ENCODE data around the gene TMPRSS9.

Gene TMPRSS9

GRCh38 chr19:2358548-2359173 lies 1.4 kb upstream of the TMPRSS9 start:
- Histone ChIP-seq H4K91ac (ENCODE audit: low read depth, low read length) (no peak overlapping the region), H2BK5ac (ENCODE audit: low read depth, low read length, poor library complexity) (no peak overlapping the region), H4K12ac (ENCODE audit: low read depth, low read length) (no peak overlapping the region), H3K27me3 (ENCODE audit: insufficient read depth, low read length) (no peaks in the 10 kb centered on the region), H4K8ac (ENCODE audit: low read depth, low read length) (no peak overlapping the region), H3K14ac (ENCODE audit: low read length) (no peak overlapping the region), H3K23ac (ENCODE audit: low read length) (no peak overlapping the region), H3K4ac (ENCODE audit: low read depth, low read length) (no peak overlapping the region), H3K4me2 (ENCODE audit: low read length) (no peak overlapping the region), H3K9me3 (ENCODE audit: insufficient read depth, low read depth, low read length) (peaks cover 4% of the 10 kb centered on the region), H2BK120ac (ENCODE audit: insufficient read depth, low read length, poor library complexity) (no peak overlapping the region), H2AK5ac (ENCODE audit: low read length) (no peak overlapping the region), H3K79me1 (ENCODE audit: low read length) (no peaks in the 10 kb centered on the region), H3K79me2 (ENCODE audit: control insufficient read depth, insufficient read depth, low read length, poor library complexity) (no peaks in the 10 kb centered on the region), H3K4me1 (ENCODE audit: control insufficient read depth in 1 of 2, insufficient read depth in 2 of 2, low read length in 2 of 2) (no peaks in the 10 kb centered on the region), H3K18ac (ENCODE audit: low read length) (no peak overlapping the region), H2BK12ac (ENCODE audit: low read length) (no peak overlapping the region), H3K36me3 (ENCODE audit: control insufficient read depth in 1 of 2, insufficient read depth in 2 of 2, low read length in 2 of 2) (peaks cover 6 to 8% of the 10 kb centered on the region in 2 experiments), H3K9ac (ENCODE audit: low read length) (no peak overlapping the region), H2AFZ (ENCODE audit: insufficient read depth, low read length, poor library complexity) (no peak overlapping the region), H3K27ac (ENCODE audit: low read depth, low read length) (no peak overlapping the region), H3K4me3 (ENCODE audit: low read depth, low read length) (no peak overlapping the region)
- no CpG with 5 or more reads among the region's 28 CpGs for WGBS (ENCODE audit: extremely low coverage, insufficient coverage, insufficient read length)
- no peak for DNase-seq

GRCh38 chr19:2360833-2361232 lies 768 bp downstream of the TMPRSS9 start:
- H3K4me2 ChIP-seq (ENCODE audit: low read length): no peak overlapping the region
- H4K8ac ChIP-seq (ENCODE audit: low read depth, low read length): no peak overlapping the region
- H3K9ac ChIP-seq (ENCODE audit: low read length): no peak overlapping the region
- H3K9me3 ChIP-seq (ENCODE audit: insufficient read depth, low read depth, low read length): peaks cover 4% of the 10 kb centered on the region
- no peak overlapping the region for H2BK12ac ChIP-seq (ENCODE audit: low read length)
- H3K79me1 ChIP-seq (ENCODE audit: low read length): no peaks in the 10 kb centered on the region
- no peak overlapping the region for H3K4me3 ChIP-seq (ENCODE audit: low read depth, low read length)
- H2BK5ac ChIP-seq (ENCODE audit: low read depth, low read length, poor library complexity): no peak overlapping the region
- no peaks in the 10 kb centered on the region for H3K27me3 ChIP-seq (ENCODE audit: insufficient read depth, low read length)
- H3K23ac ChIP-seq (ENCODE audit: low read length): no peak overlapping the region
- DNase-seq: no peak
- no peak overlapping the region for H2BK120ac ChIP-seq (ENCODE audit: insufficient read depth, low read length, poor library complexity)
- no CpG with 5 or more reads among the region's 11 CpGs for WGBS (ENCODE audit: extremely low coverage, insufficient coverage, insufficient read length)
- no peaks in the 10 kb centered on the region for H3K79me2 ChIP-seq (ENCODE audit: control insufficient read depth, insufficient read depth, low read length, poor library complexity)
- no peak overlapping the region for H2AK5ac ChIP-seq (ENCODE audit: low read length)
- H3K4ac ChIP-seq (ENCODE audit: low read depth, low read length): no peak overlapping the region
- H2AFZ ChIP-seq (ENCODE audit: insufficient read depth, low read length, poor library complexity): no peak overlapping the region
- H3K36me3 ChIP-seq (ENCODE audit: control insufficient read depth in 1 of 2, insufficient read depth in 2 of 2, low read length in 2 of 2): no peaks in the 10 kb centered on the region
- no peaks in the 10 kb centered on the region for H3K4me1 ChIP-seq (ENCODE audit: control insufficient read depth in 1 of 2, insufficient read depth in 2 of 2, low read length in 2 of 2)
- H3K27ac ChIP-seq (ENCODE audit: low read depth, low read length): no peak overlapping the region
- H3K14ac ChIP-seq (ENCODE audit: low read length): no peak overlapping the region
- H3K18ac ChIP-seq (ENCODE audit: low read length): no peak overlapping the region
- no peak overlapping the region for H4K12ac ChIP-seq (ENCODE audit: low read depth, low read length)
- H4K91ac ChIP-seq (ENCODE audit: low read depth, low read length): no peak overlapping the region

GRCh38 chr19:2361246-2362045 lies 1.4 kb downstream of the TMPRSS9 start:
- Histone ChIP-seq H3K27ac (ENCODE audit: low read depth, low read length) (no peak overlapping the region), H3K4me1 (ENCODE audit: control insufficient read depth in 1 of 2, insufficient read depth in 2 of 2, low read length in 2 of 2) (no peaks in the 10 kb centered on the region), H3K9me3 (ENCODE audit: insufficient read depth, low read depth, low read length) (peaks cover 4% of the 10 kb centered on the region), H3K4me2 (ENCODE audit: low read length) (no peak overlapping the region), H3K4ac (ENCODE audit: low read depth, low read length) (no peak overlapping the region), H4K12ac (ENCODE audit: low read depth, low read length) (no peak overlapping the region), H3K18ac (ENCODE audit: low read length) (no peak overlapping the region), H3K27me3 (ENCODE audit: insufficient read depth, low read length) (no peaks in the 10 kb centered on the region), H3K4me3 (ENCODE audit: low read depth, low read length) (no peak overlapping the region), H3K9ac (ENCODE audit: low read length) (no peak overlapping the region), H2AK5ac (ENCODE audit: low read length) (no peak overlapping the region), H3K36me3 (ENCODE audit: control insufficient read depth in 1 of 2, insufficient read depth in 2 of 2, low read length in 2 of 2) (no peaks in the 10 kb centered on the region), H2AFZ (ENCODE audit: insufficient read depth, low read length, poor library complexity) (no peak overlapping the region), H4K8ac (ENCODE audit: low read depth, low read length) (no peak overlapping the region), H3K79me2 (ENCODE audit: control insufficient read depth, insufficient read depth, low read length, poor library complexity) (no peaks in the 10 kb centered on the region), H2BK120ac (ENCODE audit: insufficient read depth, low read length, poor library complexity) (no peak overlapping the region), H3K23ac (ENCODE audit: low read length) (no peak overlapping the region), H3K79me1 (ENCODE audit: low read length) (no peaks in the 10 kb centered on the region), H2BK5ac (ENCODE audit: low read depth, low read length, poor library complexity) (no peak overlapping the region), H2BK12ac (ENCODE audit: low read length) (no peak overlapping the region), H3K14ac (ENCODE audit: low read length) (no peak overlapping the region), H4K91ac (ENCODE audit: low read depth, low read length) (no peak overlapping the region)
- no CpG with 5 or more reads among the region's 24 CpGs for WGBS (ENCODE audit: extremely low coverage, insufficient coverage, insufficient read length)
- no peak for DNase-seq

GRCh38 chr19:2362046-2362969 lies 2.2 kb downstream of the TMPRSS9 start:
- Histone ChIP-seq H2BK120ac (ENCODE audit: insufficient read depth, low read length, poor library complexity) (no peak overlapping the region), H2BK12ac (ENCODE audit: low read length) (no peak overlapping the region), H3K27ac (ENCODE audit: low read depth, low read length) (no peak overlapping the region), H3K27me3 (ENCODE audit: insufficient read depth, low read length) (no peaks in the 10 kb centered on the region), H3K4me3 (ENCODE audit: low read depth, low read length) (no peak overlapping the region), H3K18ac (ENCODE audit: low read length) (no peak overlapping the region), H2AK5ac (ENCODE audit: low read length) (no peak overlapping the region), H3K4ac (ENCODE audit: low read depth, low read length) (no peak overlapping the region), H3K4me1 (ENCODE audit: control insufficient read depth in 1 of 2, insufficient read depth in 2 of 2, low read length in 2 of 2) (no peaks in the 10 kb centered on the region), H4K8ac (ENCODE audit: low read depth, low read length) (no peak overlapping the region), H3K23ac (ENCODE audit: low read length) (peak overlapping the region; percentile 90), H3K14ac (ENCODE audit: low read length) (no peak overlapping the region), H3K79me2 (ENCODE audit: control insufficient read depth, insufficient read depth, low read length, poor library complexity) (no peaks in the 10 kb centered on the region), H4K12ac (ENCODE audit: low read depth, low read length) (no peak overlapping the region), H4K91ac (ENCODE audit: low read depth, low read length) (no peak overlapping the region), H3K36me3 (ENCODE audit: control insufficient read depth in 1 of 2, insufficient read depth in 2 of 2, low read length in 2 of 2) (no peaks in the 10 kb centered on the region), H3K9me3 (ENCODE audit: insufficient read depth, low read depth, low read length) (peaks cover 6% of the 10 kb centered on the region), H3K9ac (ENCODE audit: low read length) (no peak overlapping the region), H3K4me2 (ENCODE audit: low read length) (no peak overlapping the region), H3K79me1 (ENCODE audit: low read length) (no peaks in the 10 kb centered on the region), H2BK5ac (ENCODE audit: low read depth, low read length, poor library complexity) (no peak overlapping the region), H2AFZ (ENCODE audit: insufficient read depth, low read length, poor library complexity) (no peak overlapping the region)
- 100% methylated on average over 9 of the region's 11 CpGs for WGBS (ENCODE audit: extremely low coverage, insufficient coverage, insufficient read length)
- DNase-seq: no peak
